H1 (cell line): Measurements from ENCODE around the gene CNTF. TPM values are rescaled to one million over a fixed set of nuclear protein-coding genes. Genes with fewer than 3 reads are reported as not detected.

Experiments used
- CTCF ChIA-PET: fragments of 300-600 bp; sonication (Branson Sonifier 250); formaldehyde crosslinking; loops from one replicate; lab custom pipeline; 2021; ENCODE audit not compliant: partially characterized antibody; lab: Charles Lee
- POLR2A ChIA-PET: fragments of 300-600 bp; sonication (Branson Sonifier 250); formaldehyde crosslinking; loops from one replicate; lab custom pipeline; 2021; ENCODE audit warnings: inconsistent platforms; ENCODE audit not compliant: partially characterized antibody; lab: Charles Lee
- DNase-seq, 2 experiments: peaks; one replicate each; pipeline versions ENCODE4 v3.0.0 to v3.0.0-alpha.2; 2010 to 2022; ENCODE audit warnings: low spot score in 2 of 2, low read depth in 1 of 2, mixed read lengths in 1 of 2
- FAIRE-seq: peaks from 2 replicates; lab custom pipeline; 2011; peaks lifted over from hg19 to GRCh38; lab: Jason Lieb, UNC
- H2AFZ ChIP-seq: 2 replicates; pipeline ENCODE4 v1.8.1; 2012; ENCODE audit warnings: low read length, inconsistent platforms
- H2AK5ac ChIP-seq: 2 replicates; pipeline ENCODE4 v1.6.1; 2013; ENCODE audit warnings: low read depth, low read length
- H2BK120ac ChIP-seq: replicated peaks from 2 replicates; pipeline ENCODE3; 2013; ENCODE audit warnings: low read depth, low read length, inconsistent platforms
- H2BK12ac ChIP-seq: 2 replicates; pipeline ENCODE4 v1.6.1; 2013; ENCODE audit warnings: low read depth, low read length
- H2BK15ac ChIP-seq: 2 replicates; pipeline ENCODE4 v1.6.1; 2013; ENCODE audit warnings: low read length
- H2BK20ac ChIP-seq: 2 replicates; pipeline ENCODE4 v1.6.1; 2013; ENCODE audit warnings: low read length
- H2BK5ac ChIP-seq: 2 replicates; pipeline ENCODE4 v1.6.1; 2013; ENCODE audit warnings: low read depth, low read length
- H3K14ac ChIP-seq: 2 replicates; pipeline ENCODE4 v1.6.1; 2013; ENCODE audit warnings: inconsistent platforms; ENCODE audit not compliant: insufficient read length
- H3K18ac ChIP-seq: 2 replicates; pipeline ENCODE4 v1.6.1; 2013; ENCODE audit warnings: low read length; ENCODE audit errors: extremely low read depth
- H3K23ac ChIP-seq: 2 replicates; pipeline ENCODE4 v1.6.1; 2013; ENCODE audit warnings: inconsistent platforms; ENCODE audit not compliant: insufficient read length
- H3K23me2 ChIP-seq: 2 replicates; pipeline ENCODE4 v1.6.1; 2013; ENCODE audit warnings: low read depth, low read length
- H3K27ac ChIP-seq: 2 replicates; pipeline ENCODE4 v1.6.1; 2011; ENCODE audit warnings: low read depth, low read length, inconsistent platforms
- H3K27me3 ChIP-seq, 4 experiments: replicated peaks in 1 of 4; 1 replicate in 1 of 4; 2 replicates in 3 of 4; pipeline versions ENCODE4 v1.6.1 to v1.8.1; 2011 to 2013; ENCODE audit warnings: low read length in 3 of 4, mild to moderate bottlenecking in 3 of 4, inconsistent platforms in 2 of 4, mixed read lengths in 2 of 4, moderate library complexity in 1 of 4; ENCODE audit not compliant: control insufficient read depth in 3 of 4, insufficient read depth in 3 of 4; ENCODE audit errors: extremely low read depth in 1 of 4
- H3K36me3 ChIP-seq, 4 experiments: 2 replicates each; pipeline versions ENCODE4 v1.6.1 to v1.8.1; 2011 to 2013; ENCODE audit warnings: mild to moderate bottlenecking in 4 of 4, low read length in 3 of 4, moderate library complexity in 2 of 4, control low read depth in 1 of 4, inconsistent platforms in 1 of 4; ENCODE audit not compliant: insufficient read depth in 4 of 4, control insufficient read depth in 2 of 4
- H3K4ac ChIP-seq: replicated peaks from 2 replicates; pipeline ENCODE3; 2013; ENCODE audit warnings: low read length, low read depth, mixed read lengths, inconsistent platforms; ENCODE audit not compliant: insufficient read length
- H3K4me1 ChIP-seq, 4 experiments: replicated peaks in 1 of 4; 1 replicate in 1 of 4; 2 replicates in 3 of 4; pipeline versions ENCODE4 v1.6.1 to v1.8.1; 2011 to 2013; ENCODE audit warnings: low read length in 3 of 4, inconsistent platforms in 2 of 4, mixed read lengths in 1 of 4; ENCODE audit not compliant: insufficient read depth in 4 of 4, control insufficient read depth in 3 of 4
- H3K4me2 ChIP-seq, 2 experiments: 2 replicates each; pipeline versions ENCODE4 v1.6.1 to v1.8.1; 2011 to 2013; ENCODE audit warnings: low read depth in 2 of 2, low read length in 2 of 2, control low read depth in 1 of 2, inconsistent platforms in 1 of 2, mild to moderate bottlenecking in 1 of 2; ENCODE audit not compliant: insufficient read depth in 1 of 2
- H3K4me3 ChIP-seq, 4 experiments: fragments of 200-600, 300-600 bp in 1 of 4; sonication (generic), shearing (Covaris generic), sonication (Bioruptor Twin) in 1 of 4; 2 replicates each; pipeline versions ENCODE4 v1.5.1 to v1.8.1; 2011 to 2016; ENCODE audit warnings: low read length in 4 of 4, low read depth in 3 of 4, control low read depth in 2 of 4, inconsistent platforms in 2 of 4, mild to moderate bottlenecking in 2 of 4, mixed read lengths in 1 of 4, moderate library complexity in 1 of 4; ENCODE audit not compliant: insufficient read depth in 2 of 4; ENCODE audit errors: extremely low read depth in 1 of 4
- H3K56ac ChIP-seq: replicated peaks from 2 replicates; pipeline ENCODE3; 2013; ENCODE audit warnings: low read depth, mild to moderate bottlenecking, mixed read lengths, low read length, inconsistent platforms; ENCODE audit not compliant: insufficient read length
- H3K79me1 ChIP-seq: 2 replicates; pipeline ENCODE4 v1.6.1; 2013; ENCODE audit warnings: low read depth, low read length, control low read depth
- H3K79me2 ChIP-seq, 2 experiments: 2 replicates each; pipeline versions ENCODE4 v1.6.1 to v1.8.1; 2012 to 2013; ENCODE audit warnings: low read length in 2 of 2, mild to moderate bottlenecking in 2 of 2, inconsistent platforms in 1 of 2; ENCODE audit not compliant: insufficient read depth in 2 of 2, control insufficient read depth in 1 of 2
- H3K9ac ChIP-seq, 4 experiments: replicated peaks in 1 of 4; 1 replicate in 1 of 4; 2 replicates in 3 of 4; pipeline versions ENCODE4 v1.6.1 to v1.8.1; 2011 to 2013; ENCODE audit warnings: low read depth in 3 of 4, low read length in 3 of 4, control low read depth in 2 of 4, mild to moderate bottlenecking in 2 of 4, moderate library complexity in 2 of 4, inconsistent platforms in 1 of 4; ENCODE audit errors: extremely low read depth in 1 of 4
- H3K9me3 ChIP-seq, 2 experiments: 2 replicates each; pipeline versions ENCODE4 v1.6.1 to v1.8.1; 2012 to 2013; ENCODE audit warnings: mild to moderate bottlenecking in 2 of 2, moderate library complexity in 2 of 2, control low read depth in 1 of 2, inconsistent platforms in 1 of 2, low read depth in 1 of 2, low read length in 1 of 2, mixed read lengths in 1 of 2; ENCODE audit not compliant: insufficient read depth in 2 of 2
- H4K20me1 ChIP-seq, 2 experiments: replicated peaks in 1 of 2; 2 replicates each; pipeline versions ENCODE3 to v1.8.1; 2011 to 2013; ENCODE audit warnings: inconsistent platforms in 2 of 2, low read length in 2 of 2, mild to moderate bottlenecking in 1 of 2; ENCODE audit not compliant: insufficient read depth in 2 of 2, control insufficient read depth in 1 of 2
- H4K5ac ChIP-seq: 2 replicates; pipeline ENCODE4 v1.6.1; 2013; ENCODE audit warnings: low read length, low read depth, mixed read lengths, inconsistent platforms; ENCODE audit not compliant: insufficient read length
- H4K8ac ChIP-seq: 2 replicates; pipeline ENCODE4 v1.8.0; 2013; ENCODE audit warnings: mild to moderate bottlenecking, moderate library complexity, low read length, inconsistent platforms; ENCODE audit not compliant: insufficient read depth; ENCODE audit errors: extremely low read depth
- H4K91ac ChIP-seq: replicated peaks from 2 replicates; pipeline ENCODE3; 2013; ENCODE audit warnings: low read length, mixed read lengths, inconsistent platforms; ENCODE audit not compliant: insufficient read length
- HDAC6 ChIP-seq: IDR thresholded peaks from one replicate; pipeline ENCODE4 v1.7.1; 2012; ENCODE audit warnings: low read depth, mild to moderate bottlenecking, inconsistent platforms, low read length, moderate library complexity
- JUND ChIP-seq: IDR thresholded peaks from 2 replicates; pipeline ENCODE4 v1.6.1; 2011; ENCODE audit warnings: mild to moderate bottlenecking, improper control_type of control experiment, low read length
- SUZ12 ChIP-seq: fragments of 200-600 bp; sonication (generic); IDR thresholded peaks from 2 replicates; pipeline ENCODE4 v1.6.1; 2012; ENCODE audit warnings: mild to moderate bottlenecking, inconsistent platforms, low read length, moderate library complexity, mixed read lengths
- WGBS, 2 experiments: shearing (Covaris generic) in 1 of 2; methylation state at CpG; one replicate each; pipeline versions ENCODE4 v1.1.6 to v1.1.7; 2013 to 2015; ENCODE audit warnings: low lambda C conversion rate in 2 of 2, mixed read lengths in 2 of 2, inconsistent platforms in 1 of 2, low coverage in 1 of 2, missing lambda C conversion rate in 1 of 2; ENCODE audit not compliant: insufficient replicate concordance in 2 of 2, insufficient coverage in 1 of 2, insufficient read length in 1 of 2; ENCODE audit errors: extremely low coverage in 1 of 2, missing lambda C conversion rate in 1 of 2; 5-methylcytosine and 5-hydroxymethylcytosine counted together
- polyA plus RNA-seq, 7 experiments: library from polyadenylated mRNA; depleted of rRNA in 3 of 7; stranded (reverse) in 5 of 7; unstranded in 2 of 7; fragments of >200 nt in 5 of 7; fragments of 200-250 nt in 2 of 7; gene quantifications; 1 replicate in 5 of 7; 2 replicates in 1 of 7; 4 replicates in 1 of 7; pipeline versions ENCODE4 v1.2.1 to v1.2.3, GENCODE V29; 2011 to 2013; ENCODE audit warnings: missing spikeins in 2 of 7, mixed read lengths in 2 of 7
- total RNA-seq: library from RNA; stranded (reverse); fragmentation: NEBNext Ultra II Directional; extraction: Animal tissue kit (Norgen Biotek cat#: 25700); gene quantifications from 2 replicates; pipeline ENCODE4 v1.2.1, GENCODE V29; 2021
- TF ChIP-seq, protein P1 (sequence below): IDR thresholded peaks from 2 replicates; pipeline ENCODE4 v1.6.1; 2012; ENCODE audit warnings: inconsistent platforms

Gene CNTF
- total and polyA plus RNA-seq, 2 of the 8 experiments (the other 6 are each of a cell fraction or from before 2014, with no cell fraction given) = 0.41 to 1.5 TPM

DNA sequence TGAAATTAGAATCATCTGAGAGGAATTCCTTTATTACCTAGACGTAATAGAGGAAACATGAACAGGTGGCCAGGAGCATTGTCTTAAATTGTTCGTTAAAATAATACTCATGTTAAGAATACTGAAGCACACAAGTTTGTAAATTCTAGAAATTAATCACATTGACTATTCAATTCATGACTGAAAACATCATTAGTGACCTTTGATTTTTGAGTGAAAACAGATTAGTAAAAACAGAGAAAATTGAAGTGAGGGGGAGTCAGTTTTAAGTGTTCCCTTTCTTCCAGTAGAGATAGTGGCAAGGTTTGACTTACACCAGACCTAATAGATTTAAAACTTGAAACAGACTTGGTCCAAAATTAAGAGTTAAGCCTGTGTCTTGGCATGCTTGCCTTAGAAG, 42.2 kb upstream of the CNTF start:
- H3K23ac ChIP-seq = no peak overlapping the region
- ChIA-PET POLR2A (no interaction called here), CTCF (interaction anchor here (1.0 to 1.2 kb wide), 2 partner anchors 9 to 49 kb away, joined by 3 read pairs; no protein-coding TSS in a partner anchor)
- no peak overlapping the region for H2BK20ac ChIP-seq
- H4K8ac ChIP-seq = no peak overlapping the region
- H4K91ac ChIP-seq = no peak overlapping the region
- H2BK120ac ChIP-seq = no peak overlapping the region
- no peak overlapping the region for H2BK5ac ChIP-seq
- no peak overlapping the region for H2AFZ ChIP-seq
- WGBS, 2 experiments = 18% methylated on average over 2 of the region's 2 CpGs; no CpG with 5 or more reads in 1 of the 2 experiments
- TF ChIP-seq, protein P1, sequence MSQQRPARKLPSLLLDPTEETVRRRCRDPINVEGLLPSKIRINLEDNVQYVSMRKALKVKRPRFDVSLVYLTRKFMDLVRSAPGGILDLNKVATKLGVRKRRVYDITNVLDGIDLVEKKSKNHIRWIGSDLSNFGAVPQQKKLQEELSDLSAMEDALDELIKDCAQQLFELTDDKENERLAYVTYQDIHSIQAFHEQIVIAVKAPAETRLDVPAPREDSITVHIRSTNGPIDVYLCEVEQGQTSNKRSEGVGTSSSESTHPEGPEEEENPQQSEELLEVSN = no peak
- TF ChIP-seq SUZ12 (no peak), HDAC6 (no peak), JUND (no peak)
- no peak overlapping the region for H3K56ac ChIP-seq
- no peak overlapping the region for H2AK5ac ChIP-seq
- H3K27ac ChIP-seq = no peak overlapping the region
- H3K14ac ChIP-seq = no peak overlapping the region
- no peaks in the 10 kb centered on the region for H3K27me3 ChIP-seq
- H3K23me2 ChIP-seq = no peaks in the 10 kb centered on the region
- peak overlapping the region; percentile 72 to 98 (median 92) for H3K4me3 ChIP-seq
- no peak overlapping the region for H2BK12ac ChIP-seq
- H3K4me1 ChIP-seq = peaks cover 0 to 2% (median 2%) of the 10 kb centered on the region in 4 experiments; a peak in 4 of 7 replicates
- peaks cover 1 to 5% of the 10 kb centered on the region in 2 experiments for H4K20me1 ChIP-seq
- no peak overlapping the region for H2BK15ac ChIP-seq
- H3K4me2 ChIP-seq = peak overlapping the region; percentile 69 to 82
- peaks cover 0 to 16% (median 0%) of the 10 kb centered on the region in 4 experiments; a peak in 1 of 8 replicates for H3K36me3 ChIP-seq
- DNase-seq = no peak
- no peaks in the 10 kb centered on the region for H3K79me1 ChIP-seq
- no peak overlapping the region for H3K4ac ChIP-seq
- H3K9ac ChIP-seq = peak overlapping the region in 3 of 4 experiments; percentile 89 to 94 (median 91); a peak in 6 of 7 replicates
- H4K5ac ChIP-seq = no peak overlapping the region
- FAIRE-seq = no peak
- H3K18ac ChIP-seq = no peak overlapping the region
- H3K79me2 ChIP-seq = peaks cover 9 to 59% of the 10 kb centered on the region in 2 experiments; a peak in 3 of 4 replicates
- no peaks in the 10 kb centered on the region for H3K9me3 ChIP-seq
